ENCODE data around the gene TPD52L2.
A peak's percentile ranks its signal among the peaks of the same experiment; 100 is the strongest.

DNA sequence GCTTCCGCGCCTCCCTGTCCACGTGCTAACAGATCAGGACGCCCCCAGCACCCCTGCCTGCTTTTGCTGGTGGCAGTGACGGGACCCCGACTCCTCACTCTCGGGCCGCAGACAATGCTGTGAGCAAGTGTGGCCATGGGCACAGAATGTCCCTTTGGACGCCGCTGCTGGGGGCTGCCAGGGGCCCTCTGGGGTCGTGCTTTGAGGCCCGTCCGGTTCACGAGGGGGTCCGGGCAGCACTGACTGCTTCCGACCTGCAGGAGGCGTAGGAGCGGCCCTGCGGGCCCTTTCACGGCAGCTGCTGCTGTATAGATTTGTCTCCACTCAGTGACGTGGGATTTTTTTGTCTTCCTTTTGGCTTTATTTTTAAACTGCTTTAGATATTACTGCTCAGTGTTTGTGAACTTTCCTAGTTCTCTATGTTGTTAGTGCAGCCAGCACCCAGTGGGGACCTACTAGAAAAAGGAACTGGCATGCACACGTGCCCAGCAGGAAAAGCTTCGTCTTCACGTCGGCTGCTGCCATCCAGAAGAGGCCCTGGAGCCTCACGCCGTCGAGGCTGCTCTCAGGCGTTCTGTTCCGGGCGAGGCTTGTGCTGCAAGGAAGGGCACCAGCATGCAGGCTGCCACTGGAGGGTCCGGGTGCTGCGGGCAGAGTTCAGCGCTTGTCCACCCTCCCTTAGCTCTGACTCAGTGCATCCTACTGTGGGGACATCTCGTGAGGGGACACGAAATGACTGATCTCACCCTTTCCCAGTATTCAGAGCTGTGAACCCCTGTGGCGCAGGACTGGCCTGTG, 69.4 kb downstream of the TPD52L2 start:
- TF ChIP-seq, protein P1, sequence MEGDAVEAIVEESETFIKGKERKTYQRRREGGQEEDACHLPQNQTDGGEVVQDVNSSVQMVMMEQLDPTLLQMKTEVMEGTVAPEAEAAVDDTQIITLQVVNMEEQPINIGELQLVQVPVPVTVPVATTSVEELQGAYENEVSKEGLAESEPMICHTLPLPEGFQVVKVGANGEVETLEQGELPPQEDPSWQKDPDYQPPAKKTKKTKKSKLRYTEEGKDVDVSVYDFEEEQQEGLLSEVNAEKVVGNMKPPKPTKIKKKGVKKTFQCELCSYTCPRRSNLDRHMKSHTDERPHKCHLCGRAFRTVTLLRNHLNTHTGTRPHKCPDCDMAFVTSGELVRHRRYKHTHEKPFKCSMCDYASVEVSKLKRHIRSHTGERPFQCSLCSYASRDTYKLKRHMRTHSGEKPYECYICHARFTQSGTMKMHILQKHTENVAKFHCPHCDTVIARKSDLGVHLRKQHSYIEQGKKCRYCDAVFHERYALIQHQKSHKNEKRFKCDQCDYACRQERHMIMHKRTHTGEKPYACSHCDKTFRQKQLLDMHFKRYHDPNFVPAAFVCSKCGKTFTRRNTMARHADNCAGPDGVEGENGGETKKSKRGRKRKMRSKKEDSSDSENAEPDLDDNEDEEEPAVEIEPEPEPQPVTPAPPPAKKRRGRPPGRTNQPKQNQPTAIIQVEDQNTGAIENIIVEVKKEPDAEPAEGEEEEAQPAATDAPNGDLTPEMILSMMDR (IDR thresholded peaks at IDR 0.05), result peak; percentile 41
- TF ChIP-seq ZFX (IDR thresholded peaks at IDR 0.05; ENCODE audit: borderline replicate concordance), result no peak
